Lower leg skin (tissue), 4 donors: Measurements from ENCODE around the gene PANK4. TPM values are rescaled to one million over a fixed set of nuclear protein-coding genes. Genes with fewer than 3 reads are reported as not detected.

ENCODE experiments used
- DNase-seq, 2 donors: peaks; one replicate each; pipeline ENCODE4 v3.0.0-alpha.2; 2019; ENCODE audit warnings: low spot score in 2 of 2
- H3K4me3 ChIP-seq: fragments of 200-600 bp; sonication (generic); 2 replicates; pipeline ENCODE4 v1.5.1; 2017; ENCODE audit warnings: mild to moderate bottlenecking, low read depth; ENCODE audit not compliant: poor library complexity, severe bottlenecking
- POLR2A ChIP-seq, 2 donors: fragments of 450-650 bp; IDR thresholded peaks; one replicate each; pipeline ENCODE4 v1.6.1; 2016 to 2017; ENCODE audit warnings: antibody characterized with exemption in 2 of 2, mild to moderate bottlenecking in 1 of 2, moderate library complexity in 1 of 2
- WGBS, 2 donors: methylation state at CpG; one replicate each; pipeline ENCODE4 v1.1.5; 2018; 5-methylcytosine and 5-hydroxymethylcytosine counted together
- intact Hi-C: fragments of 100-400 bp; cut with DNase I; formaldehyde crosslinking; loops from one replicate; pipeline ENCODE4 v1.15.0; 2023; ENCODE audit warnings: low total_unique reads
- total RNA-seq, 4 donors: library from RNA; depleted of rRNA; stranded (reverse); fragments of >200 nt; gene quantifications; one replicate each; pipeline ENCODE4 v1.1.0, GENCODE V29; 2016
- TF ChIP-seq, protein P1 (sequence below), 3 donors: fragments of 450-650 bp; IDR thresholded peaks; one replicate each; pipeline ENCODE4 v1.5.1; 2016; ENCODE audit warnings: antibody characterized with exemption in 3 of 3, mild to moderate bottlenecking in 3 of 3, moderate library complexity in 2 of 3

Gene PANK4
- total RNA-seq, 4 donors from 2014 or later, result 26.8 to 34.7 (median 32.5) TPM

GRCh38 chr1:2502210-2502609 is 24.2 kb downstream of the PANK4 start:
- H3K4me3 ChIP-seq, result no peak overlapping the region
- DNase-seq, result no peak
- TF ChIP-seq POLR2A (IDR thresholded peaks at IDR 0.05), result no peak
- TF ChIP-seq, protein P1, sequence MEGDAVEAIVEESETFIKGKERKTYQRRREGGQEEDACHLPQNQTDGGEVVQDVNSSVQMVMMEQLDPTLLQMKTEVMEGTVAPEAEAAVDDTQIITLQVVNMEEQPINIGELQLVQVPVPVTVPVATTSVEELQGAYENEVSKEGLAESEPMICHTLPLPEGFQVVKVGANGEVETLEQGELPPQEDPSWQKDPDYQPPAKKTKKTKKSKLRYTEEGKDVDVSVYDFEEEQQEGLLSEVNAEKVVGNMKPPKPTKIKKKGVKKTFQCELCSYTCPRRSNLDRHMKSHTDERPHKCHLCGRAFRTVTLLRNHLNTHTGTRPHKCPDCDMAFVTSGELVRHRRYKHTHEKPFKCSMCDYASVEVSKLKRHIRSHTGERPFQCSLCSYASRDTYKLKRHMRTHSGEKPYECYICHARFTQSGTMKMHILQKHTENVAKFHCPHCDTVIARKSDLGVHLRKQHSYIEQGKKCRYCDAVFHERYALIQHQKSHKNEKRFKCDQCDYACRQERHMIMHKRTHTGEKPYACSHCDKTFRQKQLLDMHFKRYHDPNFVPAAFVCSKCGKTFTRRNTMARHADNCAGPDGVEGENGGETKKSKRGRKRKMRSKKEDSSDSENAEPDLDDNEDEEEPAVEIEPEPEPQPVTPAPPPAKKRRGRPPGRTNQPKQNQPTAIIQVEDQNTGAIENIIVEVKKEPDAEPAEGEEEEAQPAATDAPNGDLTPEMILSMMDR (IDR thresholded peaks at IDR 0.05), result no peak
- intact Hi-C loops, result no loop called here
- 75 to 87% methylated on average over 4 to 15 of the region's 34 CpGs for WGBS, 2 donors

- TF ChIP-seq, protein P1 (IDR thresholded peaks at IDR 0.05), result no peak
- TF ChIP-seq POLR2A (IDR thresholded peaks at IDR 0.05), result no peak
- WGBS, 2 donors, result 75 to 80% methylated on average over 1 to 2 of the region's 7 CpGs
- H3K4me3 ChIP-seq, result no peak overlapping the region
- intact Hi-C loops, result no loop called here
- DNase-seq, result no peak
Observed at GRCh38 chr1:2501820-2502119, 24.6 kb downstream of the PANK4 start.

DNA sequence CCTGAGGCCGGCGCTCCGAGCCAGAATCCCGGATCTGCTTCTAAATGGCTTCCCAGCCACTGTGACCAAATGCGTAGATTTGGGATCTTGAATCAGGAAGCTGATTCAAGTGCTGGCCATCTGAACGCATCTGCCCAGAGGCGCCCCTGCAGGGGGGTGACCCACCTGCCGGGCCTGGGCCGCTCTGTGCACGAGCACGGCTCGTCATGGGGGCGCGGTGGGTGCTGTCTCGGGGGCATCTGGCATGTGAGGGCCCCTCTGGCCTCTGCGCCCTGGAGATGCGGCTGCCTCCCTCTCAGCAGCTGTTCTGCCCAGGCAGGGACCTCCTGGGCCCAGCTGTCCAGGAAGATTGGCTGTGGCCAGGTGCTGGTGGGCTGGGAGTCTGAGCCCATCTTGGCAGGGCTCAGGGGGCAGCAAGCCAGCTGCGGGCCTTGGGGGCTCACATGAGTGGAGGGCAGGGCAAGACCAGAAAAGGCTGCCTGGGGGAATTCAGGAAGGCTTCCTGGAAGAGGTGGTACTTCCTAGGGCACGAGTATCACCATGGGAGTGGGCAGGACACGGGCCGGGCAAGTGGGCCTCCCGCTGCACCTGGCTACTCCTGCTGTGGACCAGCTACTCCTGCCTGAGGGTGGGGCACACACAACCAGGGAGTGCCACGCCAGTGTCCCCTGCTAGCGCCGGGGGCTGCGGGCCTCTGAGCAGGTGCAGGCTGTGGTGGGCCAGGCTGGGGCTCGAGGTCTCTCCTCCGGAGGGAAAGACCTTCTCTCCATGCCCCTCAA is 25.2 kb downstream of the PANK4 start:
- no peak for TF ChIP-seq POLR2A (IDR thresholded peaks at IDR 0.05)
- TF ChIP-seq, protein P1 (IDR thresholded peaks at IDR 0.05), result no peak
- intact Hi-C loops, result no loop called here
- no peak overlapping the region for H3K4me3 ChIP-seq
- DNase-seq, result no peak
- WGBS, 2 donors, result 71 to 73% methylated on average over 9 to 24 of the region's 28 CpGs

DNA sequence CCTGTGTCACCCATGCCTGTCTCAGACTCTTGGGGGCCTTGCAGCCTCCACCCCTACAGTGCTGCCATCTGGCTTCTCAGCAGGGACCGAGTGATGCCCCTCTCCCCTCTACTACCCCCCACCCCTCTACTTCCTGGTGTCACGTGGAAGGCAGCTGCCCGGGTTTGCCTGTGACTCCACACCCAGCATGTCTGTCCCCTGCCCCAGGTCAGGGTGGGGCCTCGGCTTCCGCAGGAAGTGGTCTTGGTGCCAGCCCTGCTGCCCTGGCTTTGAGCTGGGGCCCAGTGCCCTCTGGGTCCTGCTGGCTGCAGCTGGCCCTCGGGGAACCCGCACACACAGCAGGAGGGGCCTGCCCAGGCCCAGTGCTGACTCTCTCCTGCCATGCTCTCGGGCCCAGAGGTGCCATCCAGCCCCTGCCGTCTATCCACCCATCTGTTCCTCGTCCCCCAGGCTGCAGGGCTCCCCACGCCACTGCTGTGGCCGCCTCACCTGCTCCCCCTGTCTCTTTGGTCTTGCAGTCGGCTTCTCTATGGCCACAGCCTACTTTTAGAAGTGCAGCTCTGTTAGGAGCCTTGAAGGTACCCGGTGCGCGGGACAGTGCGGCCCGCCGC is 26.3 kb downstream of the PANK4 start:
- no peak overlapping the region for H3K4me3 ChIP-seq
- TF ChIP-seq, protein P1 (IDR thresholded peaks at IDR 0.05), result no peak
- TF ChIP-seq POLR2A (IDR thresholded peaks at IDR 0.05), result no peak
- WGBS, 2 donors, result 44 to 46% methylated on average over 17 to 18 of the region's 19 CpGs
- intact Hi-C loops, result no loop called here
- DNase-seq, result no peak

- 25 to 44% methylated on average over 3 of the region's 4 CpGs for WGBS, 2 donors
- intact Hi-C loops, result no loop called here
- no peak overlapping the region for H3K4me3 ChIP-seq
- no peak for DNase-seq
- TF ChIP-seq POLR2A (IDR thresholded peaks at IDR 0.05), result no peak
- TF ChIP-seq, protein P1 (IDR thresholded peaks at IDR 0.05), result no peak
Observed at GRCh38 chr1:2499260-2499659, 27.1 kb downstream of the PANK4 start.
